Measurements from ENCODE around the gene AMER1.

Gene AMER1

DNA sequence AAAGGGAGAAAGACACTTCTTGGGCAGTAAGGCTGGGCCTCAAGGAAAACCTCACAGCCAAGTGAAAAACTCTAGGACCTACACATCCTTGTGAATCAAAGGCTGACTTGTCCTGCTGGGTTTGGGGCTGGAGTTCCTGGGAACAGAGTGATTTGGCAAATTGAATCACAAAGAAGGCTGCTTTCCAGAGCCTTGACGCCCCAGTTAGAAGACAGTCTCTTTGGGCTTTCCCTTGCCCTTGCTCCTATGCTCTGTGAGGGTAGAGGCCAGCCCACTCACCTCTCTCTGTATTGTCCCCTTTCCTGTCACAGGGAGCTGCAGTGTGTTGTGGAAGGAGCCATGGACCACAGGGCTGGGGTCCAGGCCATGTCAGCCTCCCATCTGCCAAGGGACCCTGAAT lies 9.6 kb downstream of the AMER1 start:
- no peak overlapping the region for H3K4me3 ChIP-seq (ENCODE audit: low read length, poor library complexity, severe bottlenecking)
- H3K9me3 ChIP-seq (ENCODE audit: insufficient read depth, low read depth, low read length): no peaks in the 10 kb centered on the region
- no peak overlapping the region for H3K4me2 ChIP-seq (ENCODE audit: low read depth, low read length, poor library complexity, severe bottlenecking)
- H3K36me3 ChIP-seq (ENCODE audit: insufficient read depth, low read length): peaks cover 11% of the 10 kb centered on the region; the same call in 1 of the 2 replicates
- TF ChIP-seq, protein P1, sequence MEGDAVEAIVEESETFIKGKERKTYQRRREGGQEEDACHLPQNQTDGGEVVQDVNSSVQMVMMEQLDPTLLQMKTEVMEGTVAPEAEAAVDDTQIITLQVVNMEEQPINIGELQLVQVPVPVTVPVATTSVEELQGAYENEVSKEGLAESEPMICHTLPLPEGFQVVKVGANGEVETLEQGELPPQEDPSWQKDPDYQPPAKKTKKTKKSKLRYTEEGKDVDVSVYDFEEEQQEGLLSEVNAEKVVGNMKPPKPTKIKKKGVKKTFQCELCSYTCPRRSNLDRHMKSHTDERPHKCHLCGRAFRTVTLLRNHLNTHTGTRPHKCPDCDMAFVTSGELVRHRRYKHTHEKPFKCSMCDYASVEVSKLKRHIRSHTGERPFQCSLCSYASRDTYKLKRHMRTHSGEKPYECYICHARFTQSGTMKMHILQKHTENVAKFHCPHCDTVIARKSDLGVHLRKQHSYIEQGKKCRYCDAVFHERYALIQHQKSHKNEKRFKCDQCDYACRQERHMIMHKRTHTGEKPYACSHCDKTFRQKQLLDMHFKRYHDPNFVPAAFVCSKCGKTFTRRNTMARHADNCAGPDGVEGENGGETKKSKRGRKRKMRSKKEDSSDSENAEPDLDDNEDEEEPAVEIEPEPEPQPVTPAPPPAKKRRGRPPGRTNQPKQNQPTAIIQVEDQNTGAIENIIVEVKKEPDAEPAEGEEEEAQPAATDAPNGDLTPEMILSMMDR (conservative IDR thresholded peaks at IDR 0.05; ENCODE audit: low read length): no peak
- TF ChIP-seq EZH2phosphoT487 (IDR thresholded peaks at IDR 0.05; ENCODE audit: borderline replicate concordance): no peak
- no peaks in the 10 kb centered on the region for H3K9me2 ChIP-seq (replicated peaks; ENCODE audit: low read depth, low read length)
- no peaks in the 10 kb centered on the region for H3K4me1 ChIP-seq (ENCODE audit: insufficient read depth, low read length, poor library complexity, severe bottlenecking)
- no peaks in the 10 kb centered on the region for H3K79me2 ChIP-seq (ENCODE audit: insufficient read depth, low read length)
- no peak overlapping the region for H2AFZ ChIP-seq (ENCODE audit: low read length)
- H4K20me1 ChIP-seq (ENCODE audit: insufficient read depth, low read length, poor library complexity, severe bottlenecking): peaks cover 3% of the 10 kb centered on the region
- H3F3A ChIP-seq (ENCODE audit: low read depth): no peaks in the 10 kb centered on the region
- no peak overlapping the region for H3K9ac ChIP-seq (ENCODE audit: low read depth, low read length, poor library complexity, severe bottlenecking)
- no peaks in the 10 kb centered on the region for H3K27me3 ChIP-seq (ENCODE audit: insufficient read depth, low read length, poor library complexity, severe bottlenecking)

DNA sequence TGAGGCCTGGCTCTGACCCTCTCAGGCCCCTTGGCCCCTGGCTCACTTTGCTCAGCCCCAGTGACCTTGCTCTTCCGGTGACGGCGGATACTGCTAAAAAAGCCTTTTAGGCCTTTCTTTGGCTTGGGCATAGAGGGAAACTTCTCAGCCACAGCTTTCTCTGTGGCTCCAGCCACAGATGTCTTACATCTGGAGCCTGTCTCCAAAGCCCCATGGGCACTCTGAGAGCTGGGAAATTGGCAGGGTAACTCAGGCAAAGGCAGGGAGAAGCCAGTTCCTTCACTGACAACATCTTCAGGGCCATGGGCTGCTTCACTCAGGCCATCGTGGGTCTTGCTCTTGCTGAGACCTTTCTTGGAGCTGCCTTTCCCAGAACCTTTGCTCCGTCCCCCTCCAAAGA lies 12.8 kb downstream of the AMER1 start:
- H3K9me3 ChIP-seq (ENCODE audit: insufficient read depth, low read depth, low read length): no peaks in the 10 kb centered on the region
- H3K36me3 ChIP-seq (ENCODE audit: insufficient read depth, low read length): peaks cover 16% of the 10 kb centered on the region; the same call in 1 of the 2 replicates
- no peaks in the 10 kb centered on the region for H3K79me2 ChIP-seq (ENCODE audit: insufficient read depth, low read length)
- no peak for TF ChIP-seq EZH2phosphoT487 (IDR thresholded peaks at IDR 0.05; ENCODE audit: borderline replicate concordance)
- TF ChIP-seq, protein P1 (conservative IDR thresholded peaks at IDR 0.05; ENCODE audit: low read length): no peak
- H4K20me1 ChIP-seq (ENCODE audit: insufficient read depth, low read length, poor library complexity, severe bottlenecking): no peaks in the 10 kb centered on the region
- H3K9ac ChIP-seq (ENCODE audit: low read depth, low read length, poor library complexity, severe bottlenecking): no peak overlapping the region
- no peaks in the 10 kb centered on the region for H3K9me2 ChIP-seq (replicated peaks; ENCODE audit: low read depth, low read length)
- no peaks in the 10 kb centered on the region for H3F3A ChIP-seq (ENCODE audit: low read depth)
- no peak overlapping the region for H3K4me3 ChIP-seq (ENCODE audit: low read length, poor library complexity, severe bottlenecking)
- H3K4me2 ChIP-seq (ENCODE audit: low read depth, low read length, poor library complexity, severe bottlenecking): no peak overlapping the region
- H3K27me3 ChIP-seq (ENCODE audit: insufficient read depth, low read length, poor library complexity, severe bottlenecking): no peaks in the 10 kb centered on the region
- H2AFZ ChIP-seq (ENCODE audit: low read length): no peak overlapping the region
- H3K4me1 ChIP-seq (ENCODE audit: insufficient read depth, low read length, poor library complexity, severe bottlenecking): no peaks in the 10 kb centered on the region

- TF ChIP-seq, protein P1 (conservative IDR thresholded peaks at IDR 0.05; ENCODE audit: low read length): no peak
- no peak for TF ChIP-seq EZH2phosphoT487 (IDR thresholded peaks at IDR 0.05; ENCODE audit: borderline replicate concordance)
- Histone ChIP-seq H3K9me2 (replicated peaks; ENCODE audit: low read depth, low read length) (no peaks in the 10 kb centered on the region), H3F3A (ENCODE audit: low read depth) (no peaks in the 10 kb centered on the region), H3K79me2 (ENCODE audit: insufficient read depth, low read length) (no peaks in the 10 kb centered on the region), H3K36me3 (ENCODE audit: insufficient read depth, low read length) (peaks cover 16% of the 10 kb centered on the region; the same call in 1 of the 2 replicates), H3K4me2 (ENCODE audit: low read depth, low read length, poor library complexity, severe bottlenecking) (no peak overlapping the region), H3K9me3 (ENCODE audit: insufficient read depth, low read depth, low read length) (no peaks in the 10 kb centered on the region), H2AFZ (ENCODE audit: low read length) (no peak overlapping the region), H3K4me1 (ENCODE audit: insufficient read depth, low read length, poor library complexity, severe bottlenecking) (no peaks in the 10 kb centered on the region), H4K20me1 (ENCODE audit: insufficient read depth, low read length, poor library complexity, severe bottlenecking) (no peaks in the 10 kb centered on the region), H3K27me3 (ENCODE audit: insufficient read depth, low read length, poor library complexity, severe bottlenecking) (no peaks in the 10 kb centered on the region), H3K9ac (ENCODE audit: low read depth, low read length, poor library complexity, severe bottlenecking) (no peak overlapping the region), H3K4me3 (ENCODE audit: low read length, poor library complexity, severe bottlenecking) (no peak overlapping the region)
Observed at GRCh38 chrX:64192040-64192439, 13.5 kb downstream of the AMER1 start.

All from Loucy (cell line).